A549 (cell line): ENCODE results near the gene PSMD12.

Experiments
- CBX2 ChIP-seq: fragments of 200-600 bp; sonication (generic); IDR thresholded peaks from 2 replicates; pipeline ENCODE4 v1.6.1; 2016; ENCODE audit warnings: low read depth, mild to moderate bottlenecking, borderline replicate concordance
- CHD2 ChIP-seq: fragments of 150-350 bp; IDR thresholded peaks from 2 replicates; pipeline ENCODE4 v1.6.1; 2014; ENCODE audit warnings: low read length; ENCODE audit not compliant: partially characterized antibody
- JUNB ChIP-seq: fragments of >200 bp; sonication (Bioruptor Twin); formaldehyde crosslinking; IDR thresholded peaks from 2 replicates; pipeline ENCODE4 v1.6.1; 2016
- KDM1A ChIP-seq: fragments of 200-600 bp; sonication (generic); IDR thresholded peaks from 2 replicates; pipeline ENCODE4 v1.6.1; 2016; ENCODE audit warnings: low read depth, mild to moderate bottlenecking
- MAX ChIP-seq: IDR thresholded peaks from 2 replicates; pipeline ENCODE4 v1.6.1; 2012
- MAZ ChIP-seq: fragments of 150-350 bp; IDR thresholded peaks from 2 replicates; pipeline ENCODE4 v1.6.1; 2014; ENCODE audit warnings: antibody characterized with exemption, low read depth, low read length, borderline replicate concordance
- PBX3 ChIP-seq: IDR thresholded peaks from 2 replicates; pipeline ENCODE4 v1.6.1; 2012
- POLR2A ChIP-seq: IDR thresholded peaks from 2 replicates; pipeline ENCODE4 v1.6.1; 2012; ENCODE audit warnings: mild to moderate bottlenecking, low read length
- POLR2AphosphoS2 ChIP-seq: conservative IDR thresholded peaks from 2 replicates; pipeline ENCODE4 v1.6.1; 2012; ENCODE audit warnings: low read length, improper control_type of control experiment, inconsistent platforms
- ZFP36 ChIP-seq: fragments of 450-650 bp; IDR thresholded peaks from 2 replicates; pipeline ENCODE4 v1.6.1; 2014; ENCODE audit warnings: borderline replicate concordance; ENCODE audit not compliant: partially characterized antibody
- TF ChIP-seq, protein P1 (sequence below): fragments of >200 bp; sonication (Bioruptor Twin); formaldehyde crosslinking; IDR thresholded peaks from 3 replicates; pipeline ENCODE4 v1.5.1; 2016

DNA sequence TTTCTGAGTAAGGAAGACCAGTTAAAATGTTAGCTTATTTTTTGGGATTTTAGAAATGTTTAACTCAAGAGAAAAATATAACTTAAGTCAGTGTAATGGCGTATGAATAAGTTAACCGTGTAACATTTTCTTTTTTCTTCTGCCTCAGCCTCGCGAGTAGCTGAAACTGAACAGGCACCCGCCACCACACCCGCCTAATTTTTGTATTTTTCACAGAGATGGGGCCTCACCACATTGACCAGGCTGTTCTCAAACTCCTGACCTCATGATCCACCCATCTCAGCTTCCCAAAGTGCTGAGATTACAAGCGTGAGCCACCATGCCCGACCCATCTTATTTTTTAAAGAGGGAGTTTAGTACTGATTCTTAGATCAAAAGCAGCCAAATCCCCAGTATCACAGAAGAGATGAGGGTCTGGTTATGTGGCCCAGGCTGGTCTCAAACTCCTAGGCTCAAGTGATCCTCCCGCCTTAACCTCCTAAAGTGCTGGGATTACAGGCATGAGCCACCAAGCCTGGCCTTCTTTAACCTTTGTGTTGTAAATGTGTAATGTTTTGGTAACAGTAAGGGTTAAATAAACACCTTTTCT is 27.5 kb upstream of the PSMD12 start:
- TF ChIP-seq PBX3, result no peak
- TF ChIP-seq MAX, result no peak
- TF ChIP-seq, protein P1, sequence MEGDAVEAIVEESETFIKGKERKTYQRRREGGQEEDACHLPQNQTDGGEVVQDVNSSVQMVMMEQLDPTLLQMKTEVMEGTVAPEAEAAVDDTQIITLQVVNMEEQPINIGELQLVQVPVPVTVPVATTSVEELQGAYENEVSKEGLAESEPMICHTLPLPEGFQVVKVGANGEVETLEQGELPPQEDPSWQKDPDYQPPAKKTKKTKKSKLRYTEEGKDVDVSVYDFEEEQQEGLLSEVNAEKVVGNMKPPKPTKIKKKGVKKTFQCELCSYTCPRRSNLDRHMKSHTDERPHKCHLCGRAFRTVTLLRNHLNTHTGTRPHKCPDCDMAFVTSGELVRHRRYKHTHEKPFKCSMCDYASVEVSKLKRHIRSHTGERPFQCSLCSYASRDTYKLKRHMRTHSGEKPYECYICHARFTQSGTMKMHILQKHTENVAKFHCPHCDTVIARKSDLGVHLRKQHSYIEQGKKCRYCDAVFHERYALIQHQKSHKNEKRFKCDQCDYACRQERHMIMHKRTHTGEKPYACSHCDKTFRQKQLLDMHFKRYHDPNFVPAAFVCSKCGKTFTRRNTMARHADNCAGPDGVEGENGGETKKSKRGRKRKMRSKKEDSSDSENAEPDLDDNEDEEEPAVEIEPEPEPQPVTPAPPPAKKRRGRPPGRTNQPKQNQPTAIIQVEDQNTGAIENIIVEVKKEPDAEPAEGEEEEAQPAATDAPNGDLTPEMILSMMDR, result no peak
- TF ChIP-seq CHD2, result no peak
- TF ChIP-seq POLR2AphosphoS2, result no peak
- TF ChIP-seq JUNB, result no peak
- TF ChIP-seq MAZ, result no peak
- TF ChIP-seq POLR2A, result no peak
- no peak for TF ChIP-seq CBX2
- no peak for TF ChIP-seq KDM1A
- no peak for TF ChIP-seq ZFP36
